KMS-11 (cell line): ENCODE data around the gene DCXR.
A peak's percentile ranks its signal among the peaks of the same experiment; 100 is the strongest.

ENCODE experiments used
- H2AFZ ChIP-seq: fragments of 200-600 bp; sonication (generic); 2 replicates; pipeline ENCODE4 v1.6.1; 2016; ENCODE audit warnings: antibody characterized with exemption, mixed run types, low read depth
- H3K27ac ChIP-seq: fragments of 200-600 bp; sonication (generic); 2 replicates; pipeline ENCODE4 v1.6.1; 2016; ENCODE audit warnings: mild to moderate bottlenecking, mixed run types
- H3K27me3 ChIP-seq: fragments of 200-600 bp; sonication (generic); 2 replicates; pipeline ENCODE4 v1.6.1; 2017; ENCODE audit warnings: mild to moderate bottlenecking, low read depth, mixed run types, moderate library complexity; ENCODE audit not compliant: insufficient read depth
- H3K36me3 ChIP-seq: fragments of 200-600 bp; sonication (generic); 2 replicates; pipeline ENCODE4 v1.6.1; 2017; ENCODE audit warnings: mild to moderate bottlenecking, mixed run types; ENCODE audit not compliant: insufficient read depth
- H3K4me1 ChIP-seq: fragments of 200-600 bp; sonication (generic); 2 replicates; pipeline ENCODE4 v1.6.1; 2016; ENCODE audit warnings: mild to moderate bottlenecking, low read depth, mixed run types; ENCODE audit not compliant: poor library complexity, severe bottlenecking
- H3K4me2 ChIP-seq: fragments of 200-600 bp; sonication (generic); 2 replicates; pipeline ENCODE4 v1.7.0; 2016; ENCODE audit warnings: mild to moderate bottlenecking, mixed run types
- H3K4me3 ChIP-seq: fragments of 200-600 bp; sonication (generic); IDR thresholded peaks from 2 replicates; pipeline ENCODE4 v1.6.1; 2017; ENCODE audit warnings: low read depth, low read length, mixed read lengths; ENCODE audit not compliant: insufficient read depth
- H3K79me2 ChIP-seq: fragments of 200-600 bp; sonication (generic); 2 replicates; pipeline ENCODE4 v1.6.1; 2016; ENCODE audit warnings: low read depth, mixed run types; ENCODE audit not compliant: insufficient read depth
- H3K9ac ChIP-seq: fragments of 200-600 bp; sonication (generic); 2 replicates; pipeline ENCODE4 v1.6.1; 2016; ENCODE audit warnings: mild to moderate bottlenecking, mixed run types
- H4K20me1 ChIP-seq: fragments of 200-600 bp; sonication (generic); 2 replicates; pipeline ENCODE4 v1.6.1; 2016; ENCODE audit warnings: mild to moderate bottlenecking, mixed run types; ENCODE audit not compliant: insufficient read depth
- TF ChIP-seq, protein P1 (sequence below): fragments of 200-600 bp; sonication (generic); conservative IDR thresholded peaks from 2 replicates; pipeline ENCODE4 v1.6.1; 2017; ENCODE audit warnings: low read depth, mild to moderate bottlenecking, antibody characterized with exemption, low read length, moderate library complexity, mixed read lengths

The DCXR gene

DNA sequence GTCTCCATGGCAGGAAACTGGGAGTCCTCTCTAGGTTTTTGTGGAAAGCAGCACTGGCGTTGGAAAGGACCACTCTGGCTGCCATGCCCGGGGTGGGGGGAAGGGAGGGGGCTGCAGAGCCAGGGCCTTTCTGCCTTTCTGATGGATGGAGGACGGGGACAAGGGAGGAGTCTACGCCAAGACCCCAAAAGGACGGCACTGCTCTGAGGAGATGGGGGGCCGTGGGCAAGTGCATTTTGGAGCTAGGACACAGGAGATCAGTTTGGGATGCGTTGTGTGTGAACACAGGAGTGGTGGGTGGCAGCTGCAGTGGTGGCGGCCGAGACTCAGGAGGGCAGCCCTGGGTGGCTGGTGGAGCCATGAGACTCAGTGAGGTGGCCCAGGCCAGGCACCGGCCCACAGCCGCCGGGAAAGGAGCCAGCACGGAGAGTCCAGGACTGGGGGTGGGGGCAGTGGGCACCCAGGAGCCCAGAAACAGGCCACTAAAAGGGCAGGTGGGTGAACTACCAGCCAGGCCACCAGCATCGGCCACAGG lies 16.9 kb downstream of the DCXR start:
- Histone ChIP-seq H4K20me1 (no peaks in the 10 kb centered on the region), H3K36me3 (no peaks in the 10 kb centered on the region), H3K4me3 (no peak overlapping the region), H3K4me2 (peak overlapping the region; percentile 56; the same call in 1 of the 2 replicates), H3K79me2 (peaks cover 6% of the 10 kb centered on the region; the same call in 1 of the 2 replicates), H3K4me1 (peaks cover 6% of the 10 kb centered on the region), H2AFZ (no peak overlapping the region), H3K27me3 (no peaks in the 10 kb centered on the region), H3K27ac (no peak overlapping the region), H3K9ac (no peak overlapping the region)
- TF ChIP-seq, protein P1, sequence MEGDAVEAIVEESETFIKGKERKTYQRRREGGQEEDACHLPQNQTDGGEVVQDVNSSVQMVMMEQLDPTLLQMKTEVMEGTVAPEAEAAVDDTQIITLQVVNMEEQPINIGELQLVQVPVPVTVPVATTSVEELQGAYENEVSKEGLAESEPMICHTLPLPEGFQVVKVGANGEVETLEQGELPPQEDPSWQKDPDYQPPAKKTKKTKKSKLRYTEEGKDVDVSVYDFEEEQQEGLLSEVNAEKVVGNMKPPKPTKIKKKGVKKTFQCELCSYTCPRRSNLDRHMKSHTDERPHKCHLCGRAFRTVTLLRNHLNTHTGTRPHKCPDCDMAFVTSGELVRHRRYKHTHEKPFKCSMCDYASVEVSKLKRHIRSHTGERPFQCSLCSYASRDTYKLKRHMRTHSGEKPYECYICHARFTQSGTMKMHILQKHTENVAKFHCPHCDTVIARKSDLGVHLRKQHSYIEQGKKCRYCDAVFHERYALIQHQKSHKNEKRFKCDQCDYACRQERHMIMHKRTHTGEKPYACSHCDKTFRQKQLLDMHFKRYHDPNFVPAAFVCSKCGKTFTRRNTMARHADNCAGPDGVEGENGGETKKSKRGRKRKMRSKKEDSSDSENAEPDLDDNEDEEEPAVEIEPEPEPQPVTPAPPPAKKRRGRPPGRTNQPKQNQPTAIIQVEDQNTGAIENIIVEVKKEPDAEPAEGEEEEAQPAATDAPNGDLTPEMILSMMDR = no peak

DNA sequence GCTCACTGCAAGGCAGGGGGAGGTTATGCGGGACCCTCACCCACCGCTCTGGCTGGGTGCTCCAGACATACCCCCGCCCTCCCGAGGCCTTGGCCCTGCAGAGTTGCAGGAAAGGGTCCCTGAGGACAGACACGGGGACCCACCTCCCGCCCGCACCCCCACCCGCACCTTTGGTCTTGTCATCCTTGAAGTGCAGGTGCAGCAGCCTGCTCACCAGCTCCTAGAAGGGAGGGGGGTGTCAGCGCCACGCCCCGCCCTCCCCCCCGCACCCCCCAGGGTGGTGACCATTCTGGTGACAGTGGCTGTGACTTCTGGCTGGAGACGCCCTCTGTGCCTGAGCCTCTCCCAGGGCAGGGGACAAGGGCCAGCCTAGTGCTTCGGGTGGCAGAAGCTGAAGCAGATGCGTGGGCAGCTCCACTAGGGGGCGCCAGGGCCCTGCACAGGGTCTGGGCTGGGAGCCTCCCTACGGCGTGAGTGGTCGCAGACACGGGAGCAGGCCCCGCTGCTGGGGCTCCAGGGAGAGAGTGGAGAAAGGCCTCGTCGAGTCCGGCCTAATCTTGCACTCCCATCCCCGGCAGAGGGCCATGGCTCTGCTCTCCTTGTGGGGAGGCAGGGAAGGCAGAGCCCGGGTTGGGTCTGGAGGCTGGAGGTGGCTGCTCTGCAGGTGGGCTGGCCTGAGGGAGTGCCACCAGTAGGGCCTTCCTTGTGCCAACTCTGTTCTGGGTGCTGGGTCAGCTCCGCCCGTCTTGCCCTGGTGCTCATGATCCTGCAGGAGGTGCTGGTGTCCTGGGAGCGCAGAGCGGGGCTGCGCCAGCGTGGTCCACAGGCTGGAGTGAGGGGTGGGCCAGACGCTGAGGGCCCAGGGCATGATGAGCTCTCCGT lies 17.6 kb downstream of the DCXR start:
- no peak overlapping the region for H3K4me3 ChIP-seq
- no peak overlapping the region for H3K27ac ChIP-seq
- no peak overlapping the region for H3K9ac ChIP-seq
- no peaks in the 10 kb centered on the region for H4K20me1 ChIP-seq
- no peak overlapping the region for H3K4me2 ChIP-seq
- H3K27me3 ChIP-seq = no peaks in the 10 kb centered on the region
- peaks cover 6% of the 10 kb centered on the region; the same call in 1 of the 2 replicates for H3K79me2 ChIP-seq
- no peaks in the 10 kb centered on the region for H3K36me3 ChIP-seq
- H2AFZ ChIP-seq = no peak overlapping the region
- H3K4me1 ChIP-seq = peaks cover 6% of the 10 kb centered on the region
- TF ChIP-seq, protein P1 = peak; percentile 81

DNA sequence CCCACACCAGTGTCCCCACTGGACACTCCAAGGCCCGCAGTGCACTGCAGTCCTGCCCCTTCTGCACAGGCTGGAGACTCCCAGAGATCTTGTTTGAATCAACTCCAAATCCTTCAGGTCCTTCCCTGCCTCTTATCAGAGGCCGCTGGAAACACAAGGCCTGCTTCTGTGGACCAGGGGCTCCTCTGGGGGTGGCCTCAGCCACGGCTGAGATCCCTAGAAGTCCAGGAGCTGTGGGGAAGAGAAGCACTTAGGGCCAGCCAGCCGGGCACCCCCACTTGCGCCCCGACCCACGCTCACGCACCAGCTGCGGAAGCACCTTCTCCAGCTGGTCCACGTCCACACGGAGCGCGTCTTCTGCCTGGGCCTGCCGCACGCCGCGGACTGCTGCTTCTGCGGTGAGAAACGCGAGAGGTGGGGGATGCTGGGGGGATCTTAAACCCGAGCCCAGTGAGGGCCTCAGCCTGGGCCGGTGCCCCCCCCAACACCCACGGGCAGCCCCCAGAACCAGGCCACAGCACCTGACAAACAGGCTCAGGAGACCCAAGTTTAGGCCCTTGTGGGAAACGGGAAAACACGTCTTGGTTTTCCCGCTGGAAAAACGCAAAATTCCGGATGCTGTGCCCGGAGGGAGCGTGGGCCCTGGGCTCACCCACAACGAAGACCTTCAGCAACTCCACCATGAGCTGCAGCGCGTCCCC lies 18.4 kb downstream of the DCXR start:
- no peak overlapping the region for H3K27ac ChIP-seq
- no peak overlapping the region for H3K4me3 ChIP-seq
- H3K4me2 ChIP-seq = no peak overlapping the region
- no peak overlapping the region for H2AFZ ChIP-seq
- H3K36me3 ChIP-seq = no peaks in the 10 kb centered on the region
- H3K9ac ChIP-seq = no peak overlapping the region
- H3K4me1 ChIP-seq = peaks cover 2% of the 10 kb centered on the region
- TF ChIP-seq, protein P1 = no peak
- peaks cover 6% of the 10 kb centered on the region; the same call in 1 of the 2 replicates for H3K79me2 ChIP-seq
- H3K27me3 ChIP-seq = no peaks in the 10 kb centered on the region
- H4K20me1 ChIP-seq = no peaks in the 10 kb centered on the region

DNA sequence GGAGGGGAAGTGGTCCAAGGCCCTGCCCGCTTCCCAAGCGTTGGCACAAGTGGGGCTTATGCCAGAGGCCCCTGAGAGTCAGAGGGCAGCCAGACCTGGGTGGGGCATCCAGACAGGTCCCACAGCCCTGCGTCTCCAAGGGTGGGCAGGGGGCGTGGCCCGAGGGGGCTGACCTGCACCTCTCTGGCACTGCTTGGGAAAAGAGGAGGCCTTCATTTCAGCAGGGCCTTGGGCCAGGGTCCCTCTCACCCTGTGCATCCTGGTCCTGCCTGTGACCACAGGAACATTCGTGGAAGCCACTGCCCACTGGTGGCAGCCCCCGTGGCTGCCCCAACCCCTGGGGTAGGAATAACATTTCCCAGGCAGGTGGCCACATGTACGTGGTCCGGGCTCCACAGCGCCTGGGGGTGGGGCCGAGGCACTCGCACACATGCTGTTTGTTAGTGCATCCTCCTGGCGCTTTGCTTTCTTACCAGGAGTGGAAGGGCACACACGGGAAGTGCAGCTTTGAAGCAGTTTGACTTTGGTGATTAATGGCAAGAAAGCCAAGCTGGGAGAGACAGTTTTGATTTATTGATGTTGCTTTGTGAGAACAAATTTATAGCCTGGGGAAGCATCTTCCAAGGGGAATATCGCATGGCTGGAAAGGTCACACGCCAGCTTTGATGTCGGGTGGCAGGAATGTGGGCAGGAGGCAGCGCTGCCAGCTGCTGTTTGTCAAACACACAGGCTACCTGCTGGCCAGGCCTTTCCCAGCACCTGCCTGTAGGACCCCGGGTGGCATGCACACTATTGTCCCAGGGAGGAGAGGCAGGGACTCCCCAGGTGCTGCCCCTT lies 19.1 kb downstream of the DCXR start:
- H2AFZ ChIP-seq = no peak overlapping the region
- no peaks in the 10 kb centered on the region for H3K4me1 ChIP-seq
- TF ChIP-seq, protein P1 = no peak
- H3K4me3 ChIP-seq = no peak overlapping the region
- H3K9ac ChIP-seq = no peak overlapping the region
- no peak overlapping the region for H3K27ac ChIP-seq
- no peaks in the 10 kb centered on the region for H4K20me1 ChIP-seq
- H3K4me2 ChIP-seq = no peak overlapping the region
- H3K79me2 ChIP-seq = peaks cover 6% of the 10 kb centered on the region; the same call in 1 of the 2 replicates
- no peaks in the 10 kb centered on the region for H3K36me3 ChIP-seq
- no peaks in the 10 kb centered on the region for H3K27me3 ChIP-seq
